ENCODE data around the gene TEAD1. TPM values are rescaled to one million over a fixed set of nuclear protein-coding genes. Genes with fewer than 3 reads are reported as not detected.

TEAD1 gene
- total RNA-seq, 2 experiments from 2014 or later = 0.43 to 0.68 TPM

DNA sequence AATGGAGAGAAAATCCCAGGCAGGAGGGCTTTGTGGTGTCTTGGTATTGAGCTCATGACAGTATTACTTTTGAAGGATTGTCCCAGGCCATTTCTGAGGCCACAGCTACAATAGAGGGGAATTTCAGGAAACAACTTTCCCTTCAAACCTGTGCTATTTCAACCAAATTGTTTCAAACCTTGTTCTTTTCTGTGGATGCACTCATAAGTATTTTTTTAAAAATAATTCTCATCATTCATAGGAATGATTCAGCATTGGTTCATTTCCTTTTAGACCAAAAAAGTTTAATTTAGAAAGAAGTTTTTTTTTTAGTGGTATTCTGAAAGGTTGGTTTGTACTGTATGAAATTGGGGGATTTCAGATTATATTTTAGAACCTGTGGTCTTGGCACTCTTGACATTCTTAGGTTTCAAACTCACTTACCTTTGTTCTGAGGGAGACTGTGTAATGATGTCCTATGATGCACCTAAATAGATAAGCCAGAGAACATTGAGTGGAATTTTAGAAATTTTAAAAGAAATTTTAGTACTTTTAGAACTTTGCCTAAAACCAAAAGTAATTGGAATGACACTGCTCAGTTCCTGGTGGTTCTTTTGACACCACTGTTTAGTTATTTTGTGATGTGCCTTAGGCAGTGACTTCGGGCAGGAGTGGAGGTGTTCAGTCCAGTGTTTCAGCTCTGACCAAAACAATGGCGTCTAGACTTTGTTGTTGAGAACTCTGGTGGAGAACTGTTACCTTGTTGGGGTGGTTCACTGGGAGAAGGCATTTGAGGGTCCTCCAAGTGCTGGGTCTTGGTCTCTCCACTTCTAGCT is 12.2 kb downstream of the TEAD1 start:
- H3K4me1 Mint-ChIP-seq = peaks cover 6% of the 10 kb centered on the region
- H3K36me3 Mint-ChIP-seq = no peaks in the 10 kb centered on the region
- H3K9me3 Mint-ChIP-seq = no peaks in the 10 kb centered on the region
- no peak overlapping the region for H3K27ac Mint-ChIP-seq
- DNase-seq = no peak
- H3K27me3 Mint-ChIP-seq = peaks cover 85% of the 10 kb centered on the region
- H3K4me3 Mint-ChIP-seq = no peak overlapping the region

DNA sequence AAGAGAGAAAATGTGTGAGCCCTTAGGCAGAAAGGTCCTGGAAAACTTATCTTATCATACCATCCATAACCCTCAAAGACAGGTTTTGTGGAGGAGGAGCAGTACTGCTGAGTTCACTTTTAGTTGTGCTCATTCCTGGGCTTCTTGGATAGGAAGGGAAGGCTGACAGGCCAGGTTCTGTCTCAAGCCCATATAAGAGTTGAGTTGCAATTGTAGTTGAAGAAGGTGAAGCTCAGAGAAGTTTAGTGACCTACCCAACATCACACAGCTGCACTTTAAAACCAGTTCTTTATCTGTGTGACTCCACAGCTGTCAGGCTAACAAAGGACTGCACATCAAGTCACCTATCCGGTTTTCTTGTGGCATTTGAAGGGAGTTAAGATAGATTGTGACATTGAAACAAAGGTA is 13.0 kb downstream of the TEAD1 start:
- no peak overlapping the region for H3K4me3 Mint-ChIP-seq
- H3K4me1 Mint-ChIP-seq = peaks cover 6% of the 10 kb centered on the region
- H3K27ac Mint-ChIP-seq = no peak overlapping the region
- DNase-seq = no peak
- H3K27me3 Mint-ChIP-seq = peaks cover 80% of the 10 kb centered on the region
- no peaks in the 10 kb centered on the region for H3K36me3 Mint-ChIP-seq
- no peaks in the 10 kb centered on the region for H3K9me3 Mint-ChIP-seq

DNA sequence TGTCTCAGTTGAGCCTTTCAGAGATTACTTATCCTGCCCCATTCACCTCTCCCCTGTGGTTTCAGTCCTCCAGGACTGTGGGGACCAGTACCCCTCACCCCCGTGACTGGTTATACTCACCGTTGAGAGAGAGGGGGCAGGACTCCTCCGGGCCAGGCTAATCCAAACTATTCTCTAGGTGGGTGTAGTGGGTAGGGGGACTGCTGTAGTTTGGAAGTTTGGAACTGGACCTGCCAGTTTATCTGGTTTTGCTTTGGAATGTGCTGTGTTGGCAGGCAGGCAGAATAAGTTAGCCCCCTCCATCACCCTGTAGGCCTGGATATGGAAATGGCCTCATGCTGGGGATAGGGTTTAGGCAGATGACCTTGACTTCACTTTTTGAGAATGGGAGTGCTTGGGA is 13.5 kb downstream of the TEAD1 start:
- Mint-ChIP-seq H3K36me3 (no peaks in the 10 kb centered on the region), H3K27ac (no peak overlapping the region), H3K4me3 (no peak overlapping the region), H3K9me3 (no peaks in the 10 kb centered on the region), H3K4me1 (peaks cover 6% of the 10 kb centered on the region), H3K27me3 (peaks cover 80% of the 10 kb centered on the region)
- no peak for DNase-seq

- no peak overlapping the region for H3K27ac Mint-ChIP-seq
- H3K36me3 Mint-ChIP-seq = no peaks in the 10 kb centered on the region
- H3K4me1 Mint-ChIP-seq = peaks cover 16% of the 10 kb centered on the region
- H3K4me3 Mint-ChIP-seq = no peak overlapping the region
- peaks cover 80% of the 10 kb centered on the region for H3K27me3 Mint-ChIP-seq
- H3K9me3 Mint-ChIP-seq = no peaks in the 10 kb centered on the region
- no peak for DNase-seq
These were observed 15.0 kb downstream of the TEAD1 start for GRCh38 chr11:12689029-12689755.

DNA sequence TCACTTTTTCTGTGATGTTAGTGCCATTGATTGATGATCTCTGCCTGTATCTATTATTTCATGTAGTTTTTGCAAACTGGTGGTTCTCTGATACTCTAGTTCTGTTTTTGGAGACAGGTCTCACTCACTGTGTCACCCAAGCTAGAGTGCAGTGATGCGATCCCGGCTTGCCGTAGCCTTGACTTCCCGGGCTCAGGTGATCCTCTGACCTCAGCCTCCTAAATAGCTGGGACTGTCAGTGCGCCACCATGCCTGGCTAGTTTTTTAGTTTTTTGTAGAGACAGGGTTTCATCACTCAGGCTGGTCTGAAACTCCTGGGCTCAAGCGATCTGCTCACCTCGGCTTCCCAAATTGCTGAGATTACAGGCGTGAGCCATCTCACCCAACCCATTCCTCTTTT is 16.4 kb downstream of the TEAD1 start:
- Mint-ChIP-seq H3K4me1 (peaks cover 16% of the 10 kb centered on the region), H3K4me3 (no peak overlapping the region), H3K9me3 (no peaks in the 10 kb centered on the region), H3K27ac (no peak overlapping the region), H3K36me3 (no peaks in the 10 kb centered on the region), H3K27me3 (peaks cover 83% of the 10 kb centered on the region)
- DNase-seq = no peak

GRCh38 chr11:12691473-12691872 is 17.3 kb downstream of the TEAD1 start:
- Mint-ChIP-seq H3K4me3 (no peak overlapping the region), H3K27ac (no peak overlapping the region), H3K27me3 (peaks cover 91% of the 10 kb centered on the region), H3K9me3 (no peaks in the 10 kb centered on the region), H3K36me3 (no peaks in the 10 kb centered on the region), H3K4me1 (peaks cover 15% of the 10 kb centered on the region)
- DNase-seq = no peak

GRCh38 chr11:12692229-12693075 is 18.2 kb downstream of the TEAD1 start:
- Mint-ChIP-seq H3K9me3 (no peaks in the 10 kb centered on the region), H3K27me3 (peaks cover 91% of the 10 kb centered on the region)

DNA sequence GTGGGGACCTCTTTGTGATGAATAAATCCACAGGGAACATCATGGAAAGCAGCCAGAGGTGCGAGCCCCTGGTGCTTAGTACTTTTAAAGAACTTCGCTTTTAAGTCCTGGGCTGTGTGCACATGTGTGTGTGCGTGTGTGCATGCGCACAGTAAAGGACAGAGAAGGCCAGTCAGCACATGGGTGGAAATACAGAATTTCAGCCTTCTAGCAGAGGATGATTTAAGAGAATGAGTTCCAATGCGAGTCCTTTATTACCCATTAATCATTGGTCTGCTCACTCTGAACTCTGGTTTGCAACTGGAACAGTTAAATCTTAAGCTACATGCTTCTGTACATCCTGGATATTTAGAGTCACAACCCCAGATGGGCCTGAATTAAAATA is 18.9 kb downstream of the TEAD1 start:
- H3K4me1 Mint-ChIP-seq = peaks cover 12% of the 10 kb centered on the region
- no peak for DNase-seq
- no peaks in the 10 kb centered on the region for H3K36me3 Mint-ChIP-seq
- H3K9me3 Mint-ChIP-seq = no peaks in the 10 kb centered on the region
- no peak overlapping the region for H3K27ac Mint-ChIP-seq
- no peak overlapping the region for H3K4me3 Mint-ChIP-seq
- H3K27me3 Mint-ChIP-seq = peaks cover 93% of the 10 kb centered on the region

More at GRCh38 chr11:12692229-12693075, 18.2 kb downstream of the TEAD1 start:
- H3K36me3 Mint-ChIP-seq = no peaks in the 10 kb centered on the region
- no peak overlapping the region for H3K27ac Mint-ChIP-seq
- DNase-seq = no peak
- no peak overlapping the region for H3K4me3 Mint-ChIP-seq
- H3K4me1 Mint-ChIP-seq = peaks cover 11% of the 10 kb centered on the region

DNA sequence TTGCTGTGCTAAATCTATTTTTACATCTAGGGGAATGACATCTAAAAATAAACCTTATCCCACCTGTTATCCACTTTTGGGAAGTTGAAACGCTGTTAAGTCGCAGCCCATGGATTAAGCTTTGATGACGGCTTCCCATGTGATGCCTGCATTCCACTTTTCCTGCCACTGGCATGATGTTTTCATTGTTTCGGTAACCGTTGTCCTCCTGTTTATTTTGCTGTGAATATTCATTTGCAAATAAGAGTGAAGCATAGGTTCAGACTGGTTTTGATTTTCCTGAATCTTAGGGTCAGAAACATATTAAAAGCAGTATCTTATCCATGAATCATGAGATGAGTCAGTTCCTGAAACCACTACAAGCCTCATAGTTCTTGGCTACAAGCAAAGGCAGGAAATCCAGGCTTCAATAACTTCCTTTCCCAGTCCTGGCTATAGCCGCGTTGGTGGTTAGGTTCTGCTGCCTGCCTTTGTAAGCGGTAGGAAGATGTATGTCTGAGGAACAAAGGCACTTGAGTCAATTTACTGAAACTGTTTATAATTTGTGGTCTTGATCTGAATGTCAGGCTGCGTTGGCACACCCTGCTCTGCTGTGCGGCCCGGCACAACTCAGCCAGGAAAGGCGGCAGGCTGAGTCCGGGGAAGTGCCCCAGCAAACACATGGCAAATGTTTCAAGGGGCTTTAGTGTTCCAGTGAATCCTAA is 19.4 kb downstream of the TEAD1 start:
- peak; percentile 9 for DNase-seq
- no peaks in the 10 kb centered on the region for H3K36me3 Mint-ChIP-seq
- H3K27me3 Mint-ChIP-seq = peaks cover 94% of the 10 kb centered on the region
- no peaks in the 10 kb centered on the region for H3K9me3 Mint-ChIP-seq
- H3K27ac Mint-ChIP-seq = no peak overlapping the region
- H3K4me3 Mint-ChIP-seq = no peak overlapping the region
- peaks cover 12% of the 10 kb centered on the region for H3K4me1 Mint-ChIP-seq

DNA sequence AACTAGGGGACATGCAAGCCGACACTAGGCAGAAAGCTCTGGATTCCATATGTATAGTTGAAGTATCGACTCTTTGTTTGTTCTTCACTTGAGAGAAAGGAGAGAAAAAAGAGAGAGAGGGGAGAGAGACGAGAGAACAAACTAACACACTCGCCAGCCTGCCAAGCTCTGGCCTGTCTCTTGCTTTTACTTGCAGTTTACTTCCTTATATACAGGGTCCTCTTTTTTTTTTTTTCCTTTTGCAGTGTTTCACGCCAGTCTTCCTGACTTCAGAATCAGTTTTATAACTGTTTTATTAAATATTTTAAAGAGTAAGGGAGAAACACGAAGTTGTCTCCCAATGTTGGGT is 19.9 kb downstream of the TEAD1 start:
- Mint-ChIP-seq H3K9me3 (no peaks in the 10 kb centered on the region), H3K4me1 (peaks cover 12% of the 10 kb centered on the region), H3K27me3 (peaks cover 94% of the 10 kb centered on the region), H3K27ac (no peak overlapping the region), H3K4me3 (no peak overlapping the region), H3K36me3 (no peaks in the 10 kb centered on the region)
- no peak for DNase-seq

GRCh38 chr11:12695221-12695794 is 21.1 kb downstream of the TEAD1 start:
- no peaks in the 10 kb centered on the region for H3K9me3 Mint-ChIP-seq
- peaks cover 12% of the 10 kb centered on the region for H3K4me1 Mint-ChIP-seq
- peaks cover 91% of the 10 kb centered on the region for H3K27me3 Mint-ChIP-seq
- H3K4me3 Mint-ChIP-seq = no peak overlapping the region
- H3K27ac Mint-ChIP-seq = no peak overlapping the region
- no peaks in the 10 kb centered on the region for H3K36me3 Mint-ChIP-seq
- no peak for DNase-seq

DNA sequence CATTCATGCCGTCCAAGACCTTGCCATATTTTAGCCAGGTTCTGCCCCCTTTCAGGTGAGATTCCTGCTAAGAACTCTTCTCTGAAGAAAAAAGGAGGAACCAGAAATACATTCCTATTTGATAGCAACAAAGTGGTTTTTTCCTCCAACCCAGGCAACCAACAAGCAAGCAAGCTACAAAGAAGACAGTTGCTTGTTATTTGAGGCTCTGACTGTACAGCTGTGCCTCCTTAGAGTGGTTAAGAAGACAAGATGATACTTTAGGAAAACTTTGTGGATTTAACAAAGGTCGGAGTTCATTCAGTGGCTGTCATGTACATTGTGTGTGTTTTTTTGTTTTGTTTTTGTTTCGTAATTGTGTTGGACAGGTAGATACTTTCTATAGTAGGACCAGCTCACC is 21.7 kb downstream of the TEAD1 start:
- no peaks in the 10 kb centered on the region for H3K9me3 Mint-ChIP-seq
- DNase-seq = no peak
- H3K36me3 Mint-ChIP-seq = no peaks in the 10 kb centered on the region
- peaks cover 88% of the 10 kb centered on the region for H3K27me3 Mint-ChIP-seq
- H3K27ac Mint-ChIP-seq = no peak overlapping the region
- no peak overlapping the region for H3K4me3 Mint-ChIP-seq
- H3K4me1 Mint-ChIP-seq = peaks cover 12% of the 10 kb centered on the region

- peaks cover 12% of the 10 kb centered on the region for H3K4me1 Mint-ChIP-seq
- peaks cover 93% of the 10 kb centered on the region for H3K27me3 Mint-ChIP-seq
- H3K27ac Mint-ChIP-seq = no peak overlapping the region
- no peaks in the 10 kb centered on the region for H3K36me3 Mint-ChIP-seq
- no peak overlapping the region for H3K4me3 Mint-ChIP-seq
- no peak for DNase-seq
- no peaks in the 10 kb centered on the region for H3K9me3 Mint-ChIP-seq
These were observed 22.8 kb downstream of the TEAD1 start for GRCh38 chr11:12696911-12697581.

- Mint-ChIP-seq H3K27me3 (peaks cover 93% of the 10 kb centered on the region), H3K4me1 (peaks cover 12% of the 10 kb centered on the region), H3K9me3 (no peaks in the 10 kb centered on the region), H3K27ac (no peak overlapping the region), H3K4me3 (no peak overlapping the region), H3K36me3 (no peaks in the 10 kb centered on the region)
- DNase-seq = no peak
These were observed 23.8 kb downstream of the TEAD1 start for GRCh38 chr11:12698048-12698447.

All from activated naive CD8-positive, alpha-beta T cell treated with anti-CD3 and anti-CD28 coated beads for 36 hours (primary cell).